Sigmoid colon (tissue), 7 donors: ENCODE data around the gene SLC16A7. TPM values are rescaled to one million over a fixed set of nuclear protein-coding genes. Genes with fewer than 3 reads are reported as not detected.

Experiments used
- DNase-seq: peaks from one replicate; pipeline ENCODE4 v3.0.0-alpha.2; 2019
- H3K27ac ChIP-seq, 4 donors: fragments of 200-600 bp; sonication (generic); one replicate each; pipeline ENCODE4 v1.5.1; 2016 to 2019; ENCODE audit warnings: mild to moderate bottlenecking in 1 of 4
- H3K27me3 ChIP-seq, 3 donors: fragments of 200-600 bp; sonication (generic); one replicate each; pipeline ENCODE4 v1.5.1; 2019; ENCODE audit warnings: mild to moderate bottlenecking in 1 of 3
- H3K36me3 ChIP-seq, 4 donors: fragments of 200-600 bp; sonication (generic); one replicate each; pipeline ENCODE4 v1.5.1; 2016 to 2019
- H3K4me1 ChIP-seq, 4 donors: fragments of 200-600 bp; sonication (generic); one replicate each; pipeline ENCODE4 v1.5.1; 2017 to 2019
- H3K4me3 ChIP-seq, 4 donors: fragments of 200-600 bp; sonication (generic); one replicate each; pipeline ENCODE4 v1.5.1; 2017 to 2019; ENCODE audit warnings: mild to moderate bottlenecking in 2 of 4, moderate library complexity in 1 of 4
- H3K9me3 ChIP-seq, 4 donors: fragments of 200-600 bp in 3 of 4; sonication (generic) in 3 of 4; one replicate each; pipeline versions ENCODE4 v1.5.1 to v1.6.1; 2013 to 2019
- CTCF ChIP-seq, 4 experiments: fragments of 450-650 bp in 3 of 4; fragments of 200-600 bp in 1 of 4; IDR thresholded peaks; one replicate each; pipeline ENCODE4 v1.5.1; 2016 to 2019; ENCODE audit warnings: antibody characterized with exemption in 4 of 4, mild to moderate bottlenecking in 3 of 4, moderate library complexity in 2 of 4
- EP300 ChIP-seq, 4 donors: sonication (generic); formaldehyde crosslinking; IDR thresholded peaks; one replicate each; pipeline ENCODE4 v1.6.1; 2017; ENCODE audit warnings: antibody characterized with exemption in 4 of 4
- POLR2A ChIP-seq, 2 donors: fragments of 450-650 bp; IDR thresholded peaks; one replicate each; pipeline ENCODE4 v1.6.1; 2016; ENCODE audit warnings: antibody characterized with exemption in 2 of 2, mild to moderate bottlenecking in 2 of 2, moderate library complexity in 2 of 2
- POLR2AphosphoS5 ChIP-seq, 4 donors: sonication (generic); formaldehyde crosslinking; IDR thresholded peaks; one replicate each; pipeline ENCODE4 v1.6.1; 2017; ENCODE audit warnings: antibody characterized with exemption in 4 of 4
- WGBS, 2 donors: extraction: QIAGEN DNeasy Blood & Tissue Kit; methylation state at CpG; one replicate each; pipeline ENCODE4 v1.1.7; 2013; 5-methylcytosine and 5-hydroxymethylcytosine counted together
- intact Hi-C: fragments of 100-400 bp; cut with DNase I; formaldehyde crosslinking; loops from one replicate; pipeline ENCODE4 v1.15.1; 2023
- polyA plus RNA-seq, 3 donors: library from polyadenylated mRNA; stranded (reverse); fragments of 200-250 nt; gene quantifications; one replicate each; pipeline ENCODE4 v1.2.3, GENCODE V29; 2013
- total RNA-seq, 4 donors: library from RNA; depleted of rRNA; stranded (reverse); fragments of >200 nt; gene quantifications; one replicate each; pipeline ENCODE4 v1.1.0, GENCODE V29; 2016
- donor health status: healthy with polysubstance abuse.
- donor health status: Bipolar disorder and iron deficiency.
- donor health status: healthy.

The SLC16A7 gene
- total and polyA plus RNA-seq, 7 donors: 0.46 to 38.8 (median 27.1) TPM

- H3K4me1 ChIP-seq: no peaks in the 10 kb centered on the region
- intact Hi-C loops: no loop called here
- H3K9me3 ChIP-seq: no peaks in the 10 kb centered on the region
- DNase-seq: no peak
- TF ChIP-seq EP300 (IDR thresholded peaks at IDR 0.05): no peak
- TF ChIP-seq CTCF (IDR thresholded peaks at IDR 0.05): no peak
- no peak for TF ChIP-seq POLR2A (IDR thresholded peaks at IDR 0.05)
- TF ChIP-seq POLR2AphosphoS5 (IDR thresholded peaks at IDR 0.05): no peak
- H3K27ac ChIP-seq: no peak overlapping the region
- 93 to 99% methylated on average over 1 of the region's 1 CpG for WGBS, 2 donors
- no peaks in the 10 kb centered on the region for H3K27me3 ChIP-seq
- H3K36me3 ChIP-seq: no peaks in the 10 kb centered on the region
- H3K4me3 ChIP-seq: no peak overlapping the region
These were observed 79.6 kb downstream of the SLC16A7 start for GRCh38 chr12:59675461-59675860.

- DNase-seq: no peak
- TF ChIP-seq POLR2AphosphoS5 (IDR thresholded peaks at IDR 0.05) (no peak), POLR2A (IDR thresholded peaks at IDR 0.05) (no peak), EP300 (IDR thresholded peaks at IDR 0.05) (no peak), CTCF (IDR thresholded peaks at IDR 0.05) (no peak)
- WGBS, 2 donors: 60 to 87% methylated on average over 3 of the region's 3 CpGs
- Histone ChIP-seq H3K4me1 (no peaks in the 10 kb centered on the region), H3K36me3 (no peaks in the 10 kb centered on the region), H3K4me3 (no peak overlapping the region), H3K9me3 (no peaks in the 10 kb centered on the region), H3K27ac (no peak overlapping the region), H3K27me3 (no peaks in the 10 kb centered on the region)
- intact Hi-C loops: no loop called here
These were observed 82.0 kb downstream of the SLC16A7 start for GRCh38 chr12:59677857-59678256.

- 92 to 93% methylated on average over 5 of the region's 5 CpGs for whole genome bisulfite sequencing, 2 donors
- intact Hi-C loops: no loop called here
- Histone ChIP-seq H3K27ac (no peak overlapping the region), H3K9me3 (no peaks in the 10 kb centered on the region), H3K27me3 (no peaks in the 10 kb centered on the region), H3K4me3 (no peak overlapping the region), H3K36me3 (no peaks in the 10 kb centered on the region), H3K4me1 (no peaks in the 10 kb centered on the region)
- DNase-seq: peak; percentile 56
- TF ChIP-seq POLR2A (IDR thresholded peaks at IDR 0.05): no peak
- TF ChIP-seq CTCF (IDR thresholded peaks at IDR 0.05): no peak
- no peak for TF ChIP-seq POLR2AphosphoS5 (IDR thresholded peaks at IDR 0.05)
- no peak for TF ChIP-seq EP300 (IDR thresholded peaks at IDR 0.05)
These were observed 83.1 kb downstream of the SLC16A7 start for GRCh38 chr12:59678759-59679411.

GRCh38 chr12:59689776-59690175 is 93.9 kb downstream of the SLC16A7 start:
- intact Hi-C loops: no loop called here
- H3K9me3 ChIP-seq: no peaks in the 10 kb centered on the region
- no peak overlapping the region for H3K27ac ChIP-seq
- H3K27me3 ChIP-seq: no peaks in the 10 kb centered on the region
- no peaks in the 10 kb centered on the region for H3K36me3 ChIP-seq
- no peak for DNase-seq
- 57 to 80% methylated on average over 2 of the region's 2 CpGs for WGBS, 2 donors
- H3K4me1 ChIP-seq: peaks cover 0 to 4% (median 0%) of the 10 kb centered on the region in 4 donors
- H3K4me3 ChIP-seq: no peak overlapping the region
- TF ChIP-seq EP300 (IDR thresholded peaks at IDR 0.05) (no peak), POLR2A (IDR thresholded peaks at IDR 0.05) (no peak), CTCF (IDR thresholded peaks at IDR 0.05) (no peak), POLR2AphosphoS5 (IDR thresholded peaks at IDR 0.05) (no peak)

- intact Hi-C loops: no loop called here
- Histone ChIP-seq H3K27ac (no peak overlapping the region), H3K4me3 (no peak overlapping the region), H3K36me3 (no peaks in the 10 kb centered on the region), H3K9me3 (no peaks in the 10 kb centered on the region), H3K4me1 (peaks cover 0 to 10% (median 4%) of the 10 kb centered on the region in 4 donors), H3K27me3 (no peaks in the 10 kb centered on the region)
- DNase-seq: no peak
- 71 to 74% methylated on average over 1 of the region's 1 CpG for WGBS, 2 donors
- no peak for TF ChIP-seq POLR2A (IDR thresholded peaks at IDR 0.05)
- no peak for TF ChIP-seq POLR2AphosphoS5 (IDR thresholded peaks at IDR 0.05)
- TF ChIP-seq CTCF (IDR thresholded peaks at IDR 0.05): no peak
- TF ChIP-seq EP300 (IDR thresholded peaks at IDR 0.05): no peak
These were observed 99.5 kb downstream of the SLC16A7 start for GRCh38 chr12:59695379-59695778.
